ACHN (cell line): ENCODE data around the gene NUP50.

Source experiments
- DNase-seq: peaks from one replicate; pipeline ENCODE4 v3.0.0-alpha.2; 2015
- in situ Hi-C: cut with HindIII; loops from 2 replicates; pipeline ENCODE4 v1.10.0; 2017; ENCODE audit warnings: low sequenced_read_pairs, low pct_ligation_motif_present, low pct_unique_long_range_greater_than_20kb

Gene NUP50

GRCh38 chr22:45155050-45155840 is 8.5 kb upstream of the NUP50 start:
- DNase-seq: no peak
- in situ Hi-C loops: no loop called here

- no peak for DNase-seq
- in situ Hi-C loops: no loop called here
These were observed 5.8 kb upstream of the NUP50 start for GRCh38 chr22:45157907-45158306.

DNA sequence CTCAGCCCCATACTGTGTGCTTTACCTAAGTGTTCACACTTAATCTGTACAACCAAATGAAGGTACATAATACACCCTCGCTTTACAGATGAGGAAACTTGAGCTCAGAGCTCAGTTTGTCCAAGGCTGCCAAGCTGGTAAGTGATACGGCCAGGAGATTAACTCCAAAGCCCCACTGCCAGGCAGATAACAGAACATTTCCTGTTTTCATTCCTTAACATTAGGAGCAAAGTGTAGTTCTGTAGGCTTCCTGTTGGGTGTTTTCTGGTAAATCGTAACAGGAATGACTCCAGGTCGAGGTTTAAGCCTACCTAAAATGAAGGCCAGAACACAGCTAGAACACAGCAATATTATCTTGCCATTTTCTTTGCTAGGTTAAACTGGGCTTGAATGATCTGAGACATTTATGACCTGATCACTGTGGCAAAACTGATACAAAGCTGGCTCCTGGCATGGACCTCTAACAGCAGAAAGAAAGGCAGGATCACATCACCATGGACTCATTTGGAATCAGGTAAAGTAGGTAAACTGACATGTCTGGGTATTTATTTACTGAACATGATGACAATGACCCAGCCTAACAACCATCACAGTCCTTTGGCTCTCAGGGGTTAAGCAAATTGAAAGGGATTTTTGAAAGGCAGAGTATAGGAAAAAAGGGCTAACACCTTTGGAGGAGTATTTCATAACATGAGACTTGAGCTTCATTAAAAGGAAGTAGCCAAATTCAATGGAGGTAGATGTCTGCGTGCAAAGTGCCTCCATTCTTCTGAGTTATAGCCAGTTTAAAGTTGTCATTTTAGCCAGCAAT is 3.9 kb upstream of the NUP50 start:
- in situ Hi-C loops: no loop called here

DNA sequence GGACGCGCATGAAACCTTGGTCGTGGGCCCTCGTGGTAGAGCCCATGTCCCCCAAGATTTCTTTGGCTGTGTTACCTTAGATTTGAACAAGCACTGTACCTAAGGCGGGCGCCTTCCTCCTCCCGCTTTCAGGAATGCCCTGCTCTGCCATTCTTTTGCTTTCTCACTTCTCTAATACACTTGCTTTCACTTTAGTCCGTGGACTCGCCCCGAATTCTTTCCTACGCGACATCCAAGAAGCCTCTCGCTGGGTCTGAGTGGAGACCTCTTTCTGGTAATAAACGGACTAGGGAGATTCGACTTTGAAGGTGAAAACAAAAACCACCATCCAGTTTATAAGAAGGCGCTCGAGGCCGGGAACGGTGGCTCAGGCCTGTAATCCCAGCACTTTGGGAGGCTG is 1.2 kb upstream of the NUP50 start:
- DNase-seq: no peak
- in situ Hi-C loops: no loop called here

More for the DNA sequence above, 3.9 kb upstream of the NUP50 start:
- no peak for DNase-seq

DNA sequence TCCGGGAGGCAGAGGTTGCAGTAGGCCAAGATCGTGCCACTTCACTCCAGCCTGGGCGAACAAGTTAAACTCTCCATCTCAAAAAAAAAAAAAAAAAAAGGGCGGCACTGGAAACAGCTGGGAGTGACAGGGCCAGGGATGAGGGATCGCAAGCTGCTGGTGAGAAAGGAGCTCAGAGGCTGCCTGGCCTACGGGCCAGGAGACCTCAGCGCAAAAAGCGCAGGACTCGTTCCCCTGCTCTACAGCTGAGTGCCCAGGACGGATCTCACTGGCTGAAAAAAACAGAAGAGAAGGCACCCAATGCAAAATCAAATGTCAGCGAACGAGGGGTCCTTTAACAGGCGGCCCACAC is 650 bp upstream of the NUP50 start:
- peak; percentile 32 for DNase-seq
- in situ Hi-C loops: no loop called here

- in situ Hi-C loops: no loop called here
- peak; percentile 22 for DNase-seq
These were observed 754 bp downstream of the NUP50 start for GRCh38 chr22:45164270-45165088.

DNA sequence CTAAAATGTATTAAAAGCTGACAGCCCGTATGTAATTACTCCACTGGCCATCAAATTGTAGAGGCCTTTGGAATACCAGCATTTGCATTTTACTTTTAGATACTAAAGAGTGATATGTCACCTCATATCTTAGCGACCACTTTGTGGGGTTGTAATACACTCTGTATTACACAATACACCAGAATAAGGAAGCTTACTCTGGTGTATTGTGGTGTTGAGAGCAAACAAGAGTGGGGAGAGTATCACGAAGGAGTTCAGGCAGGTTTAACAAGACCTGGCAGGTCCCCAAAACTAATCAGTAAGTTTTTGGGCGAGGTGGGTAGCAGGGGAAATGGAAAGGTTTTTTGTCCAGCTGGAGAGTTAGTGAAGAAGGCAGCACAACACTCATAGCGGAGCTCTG is 3.2 kb downstream of the NUP50 start:
- DNase-seq: no peak
- in situ Hi-C loops: no loop called here

GRCh38 chr22:45169591-45170466 is 6.1 kb downstream of the NUP50 start:
- no peak for DNase-seq
- in situ Hi-C loops: no loop called here

DNA sequence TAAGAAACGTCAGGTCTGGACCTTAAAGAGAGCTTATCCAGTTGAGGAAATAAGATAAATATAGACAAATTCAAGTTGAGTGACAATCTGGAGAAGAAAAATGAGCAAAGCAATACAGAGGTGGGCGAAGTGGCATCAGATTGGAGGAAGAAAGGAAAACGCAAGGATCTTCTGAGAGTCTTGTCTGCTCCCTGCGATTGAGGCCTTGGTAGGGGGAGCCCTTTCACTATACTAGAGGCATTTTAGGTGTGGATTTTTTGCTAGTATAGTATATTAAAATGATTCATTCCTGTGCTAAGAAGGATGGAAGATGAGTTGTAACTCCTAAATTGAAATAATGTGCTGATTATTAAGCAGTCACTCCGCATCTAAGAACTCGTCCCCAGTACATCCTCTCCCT is 8.1 kb downstream of the NUP50 start:
- in situ Hi-C loops: no loop called here

GRCh38 chr22:45172881-45173585 is 9.3 kb downstream of the NUP50 start:
- in situ Hi-C loops: no loop called here
- DNase-seq: no peak

More for the DNA sequence above, 8.1 kb downstream of the NUP50 start:
- DNase-seq: no peak

GRCh38 chr22:45179276-45180049 is 15.7 kb downstream of the NUP50 start:
- in situ Hi-C loops: no loop called here
- DNase-seq: no peak

GRCh38 chr22:45180146-45180679 is 16.5 kb downstream of the NUP50 start:
- DNase-seq: no peak
- in situ Hi-C loops: no loop called here

DNA sequence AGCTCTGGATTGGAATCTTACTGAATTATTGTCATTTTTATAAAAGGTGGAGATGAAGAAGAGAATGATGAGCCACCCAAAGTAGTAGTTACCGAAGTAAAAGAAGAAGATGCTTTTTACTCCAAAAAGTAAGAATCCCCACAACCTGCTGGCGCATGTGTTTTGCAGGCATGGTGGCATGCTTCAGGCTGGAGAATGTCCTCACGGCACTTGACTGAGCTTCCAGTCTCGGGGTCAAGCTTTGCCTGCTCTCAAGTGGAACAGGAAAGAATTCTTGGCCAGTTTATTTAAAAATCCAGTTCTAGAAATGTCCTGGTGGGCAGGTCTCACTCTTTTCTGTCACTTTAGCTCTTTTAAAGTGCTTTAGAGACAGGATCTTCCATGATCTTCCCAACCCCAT is 17.5 kb downstream of the NUP50 start:
- in situ Hi-C loops: no loop called here
- DNase-seq: no peak

- in situ Hi-C loops: no loop called here
- DNase-seq: no peak
These were observed 18.0 kb downstream of the NUP50 start for GRCh38 chr22:45181766-45182165.

DNA sequence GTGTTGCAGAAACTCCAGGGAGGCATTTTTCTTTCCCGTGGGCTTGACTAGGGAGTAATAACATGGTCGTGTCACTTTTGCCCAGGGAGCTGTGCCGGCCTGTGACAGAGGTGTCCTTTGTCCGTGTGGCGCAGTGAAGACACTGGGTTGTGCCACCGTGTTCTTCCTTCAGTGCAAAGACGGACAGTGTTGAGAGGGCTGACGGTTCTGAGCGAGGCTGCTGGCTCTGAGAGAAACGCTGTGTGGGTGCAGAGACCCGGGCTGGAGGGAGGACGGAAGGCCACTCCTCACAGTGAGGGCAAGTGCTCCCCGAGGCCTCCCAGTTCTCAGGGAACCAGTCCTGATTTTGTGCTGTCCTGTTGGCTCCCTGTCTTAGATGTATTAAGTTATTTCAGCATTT is 20.2 kb downstream of the NUP50 start:
- no peak for DNase-seq
- in situ Hi-C loops: no loop called here

DNA sequence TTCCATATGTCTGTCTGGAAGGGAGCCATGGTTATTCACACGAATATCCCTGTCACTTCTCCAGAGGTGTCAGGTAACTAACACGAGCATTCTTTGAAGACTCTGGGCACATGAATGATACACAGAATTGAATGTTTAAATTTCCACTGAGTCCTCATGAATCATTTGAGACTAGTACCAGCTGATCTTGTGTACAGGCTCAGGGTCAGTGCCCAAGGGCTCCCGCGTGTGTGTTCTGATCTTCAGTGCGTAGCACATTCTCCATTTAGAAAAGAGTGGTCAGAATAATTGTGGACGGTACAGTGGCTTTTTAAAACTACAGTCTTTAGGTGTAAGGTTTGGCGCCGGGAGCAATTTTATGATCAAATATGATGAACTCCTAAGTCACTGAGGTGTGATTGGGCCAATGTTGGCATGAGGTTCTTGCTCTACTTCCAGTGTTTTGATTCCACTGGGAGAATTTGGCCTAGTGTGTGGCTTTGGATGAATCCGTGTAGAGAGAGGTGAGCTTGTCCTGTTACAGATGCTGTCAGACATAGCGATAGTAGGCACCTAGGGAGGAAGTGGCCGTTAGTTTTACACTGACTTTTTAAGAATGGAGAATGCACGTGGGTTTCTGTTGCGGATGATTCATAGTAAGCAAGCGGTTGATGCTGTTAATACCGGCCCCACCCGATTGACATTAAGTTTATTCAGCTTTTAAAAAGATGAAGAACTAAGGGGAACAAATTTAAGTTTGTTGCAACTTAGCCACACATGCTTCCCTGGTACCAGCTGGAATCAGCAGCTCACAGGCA is 22.2 kb downstream of the NUP50 start:
- in situ Hi-C loops: no loop called here
- DNase-seq: no peak
